GM12872 (cell line): ENCODE data around the gene HSPG2.
A peak's percentile ranks its signal among the peaks of the same experiment; 100 is the strongest.
"Not testable (repeated sequence)": the region's sequence is repeated elsewhere in the genome, so short reads cannot be mapped to it uniquely, and the experiment has no call there.

ENCODE experiments used
- CTCF ChIP-seq: IDR thresholded peaks from 3 replicates; pipeline ENCODE4 v1.5.1; 2011; ENCODE audit warnings: low read depth, mild to moderate bottlenecking, low read length, moderate library complexity; ENCODE audit not compliant: insufficient read depth

HSPG2 gene

DNA sequence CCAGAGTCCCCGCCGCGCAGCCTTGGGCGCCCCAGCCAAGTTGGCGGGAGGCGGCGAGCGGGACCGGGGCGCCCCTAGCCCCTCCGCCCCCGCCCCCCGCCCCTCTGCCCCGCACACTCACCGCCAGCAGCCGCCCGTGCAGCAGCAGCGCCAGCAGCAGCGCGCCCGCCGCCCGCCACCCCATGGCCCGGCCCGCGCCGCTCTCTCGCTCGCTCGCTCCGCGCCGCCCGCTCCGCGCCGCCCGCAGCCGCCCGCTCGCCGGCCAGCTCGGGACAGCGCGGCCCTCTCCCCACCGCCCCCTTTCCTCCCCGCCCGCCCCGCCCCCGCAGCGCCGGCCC, at the start of gene HSPG2:
HSPG2 (minus strand) TSS at position 277 of the 338 bp plus-strand sequence; CDS start at position 184, 93 bp downstream.
- no peak for TF ChIP-seq CTCF

GRCh38 chr1:21976703-21977239, 39.7 kb upstream of the HSPG2 start, which contains the start of gene CELA3B:
Gene CELA3B, plus strand, starts transcription at chr1:21977022. Its CDS starts 18 bp downstream, at chr1:21977040.
- TF ChIP-seq CTCF, result not testable (repeated sequence)

GRCh38 chr1:21966247-21967000, 29.3 kb upstream of the HSPG2 start:
- no peak for TF ChIP-seq CTCF

DNA sequence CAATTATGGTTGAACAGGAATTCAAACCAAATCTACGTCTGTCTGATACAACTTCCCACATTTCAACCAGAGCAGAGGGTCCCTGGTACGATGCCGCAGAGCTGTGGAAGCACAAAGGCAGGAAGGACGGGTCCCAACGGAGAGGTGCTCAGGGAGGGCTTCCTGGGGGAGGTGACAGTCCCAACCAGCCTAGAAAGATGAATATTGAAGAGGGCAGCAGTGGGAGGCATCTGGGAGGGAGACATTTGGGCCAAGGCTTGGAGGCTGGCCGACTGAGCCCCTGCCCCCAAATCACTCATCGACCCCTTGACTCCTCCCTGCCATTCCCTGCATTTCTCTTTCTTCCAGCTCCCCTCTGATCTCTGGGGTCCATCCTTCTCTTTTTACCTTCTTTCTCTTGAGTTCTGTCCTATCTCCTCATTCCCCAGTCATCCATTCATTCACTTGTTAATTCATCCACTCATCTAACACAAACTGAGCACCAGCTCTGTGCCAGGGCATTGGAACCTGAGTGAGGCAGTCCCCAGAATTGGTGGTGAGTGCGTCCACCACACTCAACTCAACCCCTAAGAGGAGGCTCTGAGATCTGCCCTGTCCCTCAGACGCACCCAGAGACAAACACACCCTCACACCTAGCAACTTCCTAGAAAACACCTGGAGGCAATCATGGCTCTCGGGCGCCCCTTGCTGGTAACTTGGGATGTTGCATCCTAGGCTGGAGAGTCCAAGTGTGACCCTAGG, 26.5 kb upstream of the HSPG2 start:
- TF ChIP-seq CTCF, result peak; percentile 95

DNA sequence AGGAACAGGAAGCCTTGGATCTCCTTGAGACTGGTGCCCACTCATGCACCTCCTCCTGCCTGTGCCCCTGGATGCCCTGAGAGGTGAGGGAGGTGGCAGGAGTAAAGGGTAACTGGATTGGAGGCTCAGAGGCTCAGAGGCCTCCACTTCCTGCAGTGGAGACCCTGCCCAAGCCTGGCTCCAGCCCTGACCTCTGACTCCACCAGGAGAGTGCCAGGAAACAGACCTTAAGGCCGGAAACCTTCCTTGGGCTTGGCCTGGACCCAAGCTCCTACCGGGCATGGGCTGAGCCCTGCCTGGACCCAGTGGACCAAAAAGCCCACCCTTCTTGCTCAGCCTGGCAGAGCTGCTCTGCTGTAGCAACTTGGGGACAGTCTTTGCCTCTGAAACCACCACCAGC, 24.7 kb upstream of the HSPG2 start:
- no peak for TF ChIP-seq CTCF

DNA sequence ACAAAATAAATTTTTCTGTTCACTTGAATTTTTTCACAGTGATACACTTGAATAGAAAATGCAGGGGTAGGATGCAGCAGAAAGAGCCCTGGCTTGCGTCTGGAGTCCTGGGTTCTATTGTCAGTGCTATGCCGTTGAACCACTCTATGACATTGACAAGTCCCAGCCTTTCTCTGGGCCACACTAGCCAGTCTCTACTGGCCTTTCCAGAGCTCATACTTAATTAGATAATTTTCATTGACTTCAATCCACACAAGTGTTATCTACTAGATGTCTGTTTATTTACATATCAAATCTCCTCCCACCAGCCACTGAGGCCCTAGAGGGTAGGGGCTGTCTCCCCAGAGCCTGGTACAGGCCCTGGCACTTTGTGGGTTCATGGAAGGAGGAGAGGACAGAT, 24.2 kb upstream of the HSPG2 start:
- no peak for TF ChIP-seq CTCF

- TF ChIP-seq CTCF, result no peak
Observed at GRCh38 chr1:21956720-21957552, 19.8 kb upstream of the HSPG2 start.
